IMR-90 (cell line): ENCODE data around the gene COL5A1. TPM values are rescaled to one million over a fixed set of nuclear protein-coding genes. Genes with fewer than 3 reads are reported as not detected.

Experiments used
- ATAC-seq: fragments of 200-7000 bp; cut with Tn5 transposase; 2 replicates; pipeline ENCODE4 v1.9.1; 2020; ENCODE audit warnings: low read depth, mild to moderate bottlenecking, moderate library complexity
- BruUV-seq: library from RNA; stranded (reverse); fragments of 400-500 nt; replicated peaks from 2 replicates; lab custom pipeline; 2021; lab: Mats Ljungman, UMichigan
- CTCF ChIA-PET: fragments of 300-600 bp; formaldehyde crosslinking; extraction: SDS; loops from one replicate; lab custom pipeline; 2021; ENCODE audit warnings: antibody characterized with exemption; lab: Yijun Ruan, JAX
- POLR2A ChIA-PET: fragments of 300-600 bp; sonication (Branson Sonifier 250); formaldehyde crosslinking; loops from one replicate; lab custom pipeline; 2022; ENCODE audit warnings: antibody characterized with exemption; ENCODE audit not compliant: unreplicated experiment; lab: Charles Lee
- DNase-seq: peaks from one replicate; pipeline ENCODE4 v3.0.0; 2013
- H2AFZ ChIP-seq: replicated peaks from 2 replicates; pipeline ENCODE3; 2013; ENCODE audit warnings: low read length, mild to moderate bottlenecking; ENCODE audit not compliant: poor library complexity
- H2AK5ac ChIP-seq: 2 replicates; pipeline ENCODE4 v1.6.1; 2013; ENCODE audit warnings: low read depth, low read length, inconsistent platforms
- H2AK9ac ChIP-seq: replicated peaks from 2 replicates; pipeline ENCODE3; 2013; ENCODE audit warnings: mild to moderate bottlenecking, low read depth, low read length, moderate library complexity; ENCODE audit not compliant: poor library complexity
- H2BK120ac ChIP-seq: 2 replicates; pipeline ENCODE4 v1.6.1; 2013; ENCODE audit warnings: low read depth, low read length, inconsistent platforms
- H2BK15ac ChIP-seq: 3 replicates; pipeline ENCODE4 v1.6.1; 2013; ENCODE audit warnings: low read depth, low read length, inconsistent platforms
- H2BK20ac ChIP-seq: 2 replicates; pipeline ENCODE4 v1.6.1; 2013; ENCODE audit warnings: low read depth, mild to moderate bottlenecking, inconsistent platforms, low read length, moderate library complexity
- H2BK5ac ChIP-seq: 2 replicates; pipeline ENCODE4 v1.6.1; 2013; ENCODE audit warnings: mild to moderate bottlenecking, low read depth, low read length, inconsistent platforms; ENCODE audit not compliant: poor library complexity, severe bottlenecking
- H3K14ac ChIP-seq: replicated peaks from 2 replicates; pipeline ENCODE4 v1.6.1; 2013; ENCODE audit warnings: low read depth, low read length, inconsistent platforms
- H3K18ac ChIP-seq: 2 replicates; pipeline ENCODE4 v1.6.1; 2013; ENCODE audit warnings: low read depth, low read length, control low read depth
- H3K23ac ChIP-seq: 2 replicates; pipeline ENCODE4 v1.6.1; 2013; ENCODE audit warnings: low read depth, low read length, inconsistent platforms
- H3K27ac ChIP-seq: 2 replicates; pipeline ENCODE4 v1.5.1; 2013; ENCODE audit warnings: mild to moderate bottlenecking, control low read depth, low read length; ENCODE audit not compliant: insufficient read depth
- H3K27me3 ChIP-seq: 2 replicates; pipeline ENCODE4 v1.6.1; 2013; ENCODE audit warnings: low read length; ENCODE audit not compliant: control insufficient read depth, insufficient read depth
- H3K36me3 ChIP-seq: 2 replicates; pipeline ENCODE4 v1.6.1; 2013; ENCODE audit warnings: low read length, mixed read lengths; ENCODE audit not compliant: control insufficient read depth, insufficient read depth
- H3K4ac ChIP-seq: 2 replicates; pipeline ENCODE4 v1.6.1; 2013; ENCODE audit warnings: low read depth, low read length, inconsistent platforms
- H3K4me1 ChIP-seq: 2 replicates; pipeline ENCODE4 v1.6.1; 2013; ENCODE audit warnings: low read length, mixed read lengths; ENCODE audit not compliant: control insufficient read depth, insufficient read depth
- H3K4me2 ChIP-seq: 2 replicates; pipeline ENCODE4 v1.6.1; 2013; ENCODE audit warnings: low read depth, mild to moderate bottlenecking, control low read depth, low read length, moderate library complexity
- H3K4me3 ChIP-seq: 2 replicates; pipeline ENCODE4 v1.5.1; 2013; ENCODE audit warnings: low read depth, mild to moderate bottlenecking, control low read depth, low read length, moderate library complexity; ENCODE audit not compliant: insufficient read depth
- H3K56ac ChIP-seq: 2 replicates; pipeline ENCODE4 v1.6.1; 2013; ENCODE audit warnings: low read length, inconsistent platforms; ENCODE audit not compliant: insufficient read depth; ENCODE audit errors: extremely low read depth
- H3K79me1 ChIP-seq, 2 experiments: 2 replicates each; pipeline ENCODE4 v1.6.1; 2013; ENCODE audit warnings: low read length in 2 of 2, inconsistent platforms in 1 of 2, low read depth in 1 of 2
- H3K9ac ChIP-seq: 2 replicates; pipeline ENCODE4 v1.6.1; 2013; ENCODE audit warnings: low read depth, low read length, control low read depth
- H3K9me1 ChIP-seq: 2 replicates; pipeline ENCODE4 v1.6.1; 2013; ENCODE audit warnings: low read length, inconsistent platforms; ENCODE audit not compliant: insufficient read depth
- H3K9me3 ChIP-seq: 2 replicates; pipeline ENCODE4 v1.6.1; 2013; ENCODE audit warnings: low read length; ENCODE audit not compliant: control insufficient read depth, insufficient read depth
- H4K20me1 ChIP-seq: 2 replicates; pipeline ENCODE4 v1.6.1; 2013; ENCODE audit warnings: low read length, inconsistent platforms; ENCODE audit not compliant: insufficient read depth
- H4K5ac ChIP-seq: 2 replicates; pipeline ENCODE4 v1.6.1; 2013; ENCODE audit warnings: mild to moderate bottlenecking, low read depth, low read length, control low read depth
- H4K8ac ChIP-seq, 2 experiments: 2 replicates each; pipeline ENCODE4 v1.6.1; 2013; ENCODE audit warnings: low read depth in 2 of 2, low read length in 2 of 2, control low read depth in 1 of 2, inconsistent platforms in 1 of 2
- H4K91ac ChIP-seq: 2 replicates; pipeline ENCODE4 v1.6.1; 2013; ENCODE audit warnings: low read depth, low read length, inconsistent platforms; ENCODE audit not compliant: insufficient read depth
- RFX5 ChIP-seq: IDR thresholded peaks from 2 replicates; pipeline ENCODE4 v1.8.0; 2012; ENCODE audit warnings: low read depth, mild to moderate bottlenecking, low read length, moderate library complexity
- WGBS, 2 experiments: methylation state at CpG; one replicate each; pipeline versions ENCODE4 v1.1.5 to v1.1.7; 2013; ENCODE audit warnings: missing lambda C conversion rate in 2 of 2; ENCODE audit not compliant: insufficient read length in 1 of 2; ENCODE audit errors: extremely low coverage in 2 of 2; 5-methylcytosine and 5-hydroxymethylcytosine counted together
- dilution Hi-C: fragments of 300-500 bp; cut with HindIII; formaldehyde crosslinking; loops from one replicate; pipeline ENCODE4 v1.14.3; 2018; ENCODE audit warnings: low sequenced_read_pairs; ENCODE audit not compliant: unreplicated experiment
- in situ Hi-C: fragments of 300-500 bp; cut with MboI; formaldehyde crosslinking; loops from 3 replicates; pipeline ENCODE4 v1.14.3; 2019; ENCODE audit warnings: low sequenced_read_pairs, inconsistent platforms, mixed read lengths
- intact Hi-C: fragments of 100-400 bp; cut with micrococcal nuclease; formaldehyde crosslinking; loops from 2 replicates; pipeline ENCODE4 v1.10.0; 2022
- polyA plus RNA-seq, 3 experiments: library from polyadenylated mRNA; depleted of rRNA; stranded (reverse); fragments of >200 nt; gene quantifications; 2 replicates each; pipeline ENCODE4 v1.2.3, GENCODE V29; 2012; ENCODE audit warnings: low replicate concordance in 1 of 3
- total RNA-seq: library from RNA; depleted of rRNA; stranded (reverse); fragments of >200 nt; gene quantifications from 2 replicates; pipeline ENCODE4 v1.2.3, GENCODE V29; 2012
- TF ChIP-seq, protein P1 (sequence below): conservative IDR thresholded peaks from 2 replicates; pipeline ENCODE4 v1.5.1; 2012; ENCODE audit warnings: mild to moderate bottlenecking, low read depth, low read length, improper control_type of control experiment

The COL5A1 gene
- total and polyA plus RNA-seq, 2 of the 4 experiments (the other 2 are of a cell fraction), result 19.2 to 173 TPM

DNA sequence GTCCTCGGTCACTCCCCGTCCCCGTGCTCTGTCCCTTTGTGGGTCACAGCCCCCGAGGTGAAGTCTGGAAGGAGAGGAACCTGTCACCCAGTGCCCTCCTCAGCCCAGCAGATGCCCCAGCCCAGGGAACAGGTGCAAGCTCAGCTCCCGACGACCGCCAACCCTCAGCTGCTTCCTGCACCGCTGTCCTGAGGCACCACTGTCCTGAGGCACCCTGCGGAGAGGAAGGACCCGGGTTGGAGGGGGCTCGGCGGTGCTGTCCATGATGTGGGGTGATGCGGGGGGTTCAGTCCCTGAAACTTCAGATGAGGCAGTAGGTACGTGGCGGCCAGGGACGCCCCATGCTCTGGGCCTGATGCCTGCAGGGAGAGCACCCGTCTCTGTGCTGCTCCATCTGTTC, 81.4 kb downstream of the COL5A1 start:
- peaks cover 100% of the 10 kb centered on the region for H4K20me1 ChIP-seq
- H2BK120ac ChIP-seq, result no peak overlapping the region
- H3K4me2 ChIP-seq, result no peak overlapping the region
- H3K23ac ChIP-seq, result no peak overlapping the region
- H3K18ac ChIP-seq, result no peak overlapping the region
- whole genome bisulfite sequencing, 2 experiments, result 90% methylated on average over 3 of the region's 17 CpGs; no CpG with 5 or more reads in 1 of the 2 experiments
- H2AK5ac ChIP-seq, result no peak overlapping the region
- no peak overlapping the region for H4K91ac ChIP-seq
- POLR2A ChIA-PET, result no interaction called here
- H3K4ac ChIP-seq, result no peak overlapping the region
- H2AFZ ChIP-seq, result no peak overlapping the region
- H3K36me3 ChIP-seq, result peaks cover 69% of the 10 kb centered on the region
- H3K9ac ChIP-seq, result no peak overlapping the region
- TF ChIP-seq, protein P1, sequence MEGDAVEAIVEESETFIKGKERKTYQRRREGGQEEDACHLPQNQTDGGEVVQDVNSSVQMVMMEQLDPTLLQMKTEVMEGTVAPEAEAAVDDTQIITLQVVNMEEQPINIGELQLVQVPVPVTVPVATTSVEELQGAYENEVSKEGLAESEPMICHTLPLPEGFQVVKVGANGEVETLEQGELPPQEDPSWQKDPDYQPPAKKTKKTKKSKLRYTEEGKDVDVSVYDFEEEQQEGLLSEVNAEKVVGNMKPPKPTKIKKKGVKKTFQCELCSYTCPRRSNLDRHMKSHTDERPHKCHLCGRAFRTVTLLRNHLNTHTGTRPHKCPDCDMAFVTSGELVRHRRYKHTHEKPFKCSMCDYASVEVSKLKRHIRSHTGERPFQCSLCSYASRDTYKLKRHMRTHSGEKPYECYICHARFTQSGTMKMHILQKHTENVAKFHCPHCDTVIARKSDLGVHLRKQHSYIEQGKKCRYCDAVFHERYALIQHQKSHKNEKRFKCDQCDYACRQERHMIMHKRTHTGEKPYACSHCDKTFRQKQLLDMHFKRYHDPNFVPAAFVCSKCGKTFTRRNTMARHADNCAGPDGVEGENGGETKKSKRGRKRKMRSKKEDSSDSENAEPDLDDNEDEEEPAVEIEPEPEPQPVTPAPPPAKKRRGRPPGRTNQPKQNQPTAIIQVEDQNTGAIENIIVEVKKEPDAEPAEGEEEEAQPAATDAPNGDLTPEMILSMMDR, result no peak
- no peak for TF ChIP-seq RFX5
- CTCF ChIA-PET, result no interaction called here
- ATAC-seq (no peak), DNase-seq (no peak)
- dilution Hi-C loops (no loop called here), in situ Hi-C loops (no loop called here), intact Hi-C loops (no loop called here)
- H3K79me1 ChIP-seq, result peaks cover 37 to 100% of the 10 kb centered on the region in 2 experiments
- H3K14ac ChIP-seq, result no peak overlapping the region
- no peak overlapping the region for H2AK9ac ChIP-seq
- H4K5ac ChIP-seq, result no peak overlapping the region
- H3K4me3 ChIP-seq, result no peak overlapping the region
- no peaks in the 10 kb centered on the region for H3K9me3 ChIP-seq
- H3K27me3 ChIP-seq, result no peaks in the 10 kb centered on the region
- peaks cover 20% of the 10 kb centered on the region for H3K4me1 ChIP-seq
- no peak overlapping the region for H2BK5ac ChIP-seq
- H3K9me1 ChIP-seq, result peaks cover 47% of the 10 kb centered on the region
- H2BK20ac ChIP-seq, result no peak overlapping the region
- no TSS peak for BruUV-seq
- no peak overlapping the region for H3K27ac ChIP-seq
- H3K56ac ChIP-seq, result no peak overlapping the region
- H4K8ac ChIP-seq, result no peak overlapping the region
- H2BK15ac ChIP-seq, result no peak overlapping the region
